Trophoblast cell (in vitro differentiated cells and primary cell): ENCODE measurements around the gene C10orf120.
A peak's percentile ranks its signal among the peaks of the same experiment; 100 is the strongest.

Source experiments
- DNase-seq, 2 donors: peaks; one replicate each; pipeline ENCODE4 v3.0.0-alpha.2; 2016
- H2AFZ ChIP-seq: 2 replicates; pipeline ENCODE4 v1.6.1; 2013; ENCODE audit warnings: low read length, moderate library complexity, mild to moderate bottlenecking; ENCODE audit not compliant: insufficient read depth, poor library complexity
- H2AK5ac ChIP-seq: 2 replicates; pipeline ENCODE4 v1.6.1; 2013; ENCODE audit warnings: mild to moderate bottlenecking, low read length
- H2BK120ac ChIP-seq: 2 replicates; pipeline ENCODE4 v1.6.1; 2013; ENCODE audit warnings: low read length, mild to moderate bottlenecking, moderate library complexity; ENCODE audit not compliant: insufficient read depth, poor library complexity
- H2BK12ac ChIP-seq: 2 replicates; pipeline ENCODE4 v1.6.1; 2013; ENCODE audit warnings: mild to moderate bottlenecking, low read length, moderate library complexity
- H2BK5ac ChIP-seq: 2 replicates; pipeline ENCODE4 v1.6.1; 2013; ENCODE audit warnings: low read length, low read depth, moderate library complexity, mild to moderate bottlenecking; ENCODE audit not compliant: poor library complexity
- H3K14ac ChIP-seq: 2 replicates; pipeline ENCODE4 v1.6.1; 2013; ENCODE audit warnings: mild to moderate bottlenecking, low read length
- H3K18ac ChIP-seq: 2 replicates; pipeline ENCODE4 v1.6.1; 2013; ENCODE audit warnings: mild to moderate bottlenecking, low read length
- H3K23ac ChIP-seq: 2 replicates; pipeline ENCODE4 v1.6.1; 2013; ENCODE audit warnings: low read length
- H3K27ac ChIP-seq: 2 replicates; pipeline ENCODE4 v1.5.1; 2013; ENCODE audit warnings: low read depth, mild to moderate bottlenecking, inconsistent platforms, low read length, moderate library complexity
- H3K27me3 ChIP-seq: 2 replicates; pipeline ENCODE4 v1.6.1; 2013; ENCODE audit warnings: inconsistent platforms, mild to moderate bottlenecking, low read length, moderate library complexity; ENCODE audit not compliant: insufficient read depth
- H3K36me3 ChIP-seq, 2 experiments: 1 replicate in 1 of 2; 2 replicates in 1 of 2; pipeline ENCODE4 v1.6.1; 2013; ENCODE audit warnings: low read length in 2 of 2, mild to moderate bottlenecking in 2 of 2, moderate library complexity in 1 of 2; ENCODE audit not compliant: insufficient read depth in 2 of 2, control insufficient read depth in 1 of 2
- H3K4ac ChIP-seq: 2 replicates; pipeline ENCODE4 v1.6.1; 2013; ENCODE audit warnings: low read depth, mild to moderate bottlenecking, low read length, moderate library complexity
- H3K4me1 ChIP-seq, 2 experiments: 1 replicate in 1 of 2; 2 replicates in 1 of 2; pipeline ENCODE4 v1.6.1; 2013; ENCODE audit warnings: low read length in 2 of 2, mild to moderate bottlenecking in 2 of 2, moderate library complexity in 1 of 2; ENCODE audit not compliant: insufficient read depth in 2 of 2, control insufficient read depth in 1 of 2
- H3K4me2 ChIP-seq: 2 replicates; pipeline ENCODE4 v1.6.1; 2013; ENCODE audit warnings: inconsistent platforms, mild to moderate bottlenecking, low read length, moderate library complexity
- H3K4me3 ChIP-seq: 2 replicates; pipeline ENCODE4 v1.5.1; 2013; ENCODE audit warnings: mild to moderate bottlenecking, low read depth, low read length, inconsistent platforms
- H3K79me1 ChIP-seq: one replicate; pipeline ENCODE4 v1.6.1; 2013; ENCODE audit warnings: low read length
- H3K79me2 ChIP-seq: 2 replicates; pipeline ENCODE4 v1.6.1; 2013; ENCODE audit warnings: low read length, mild to moderate bottlenecking; ENCODE audit not compliant: control insufficient read depth, insufficient read depth, poor library complexity
- H3K9ac ChIP-seq: 2 replicates; pipeline ENCODE4 v1.6.1; 2013; ENCODE audit warnings: mild to moderate bottlenecking, low read length
- H3K9me3 ChIP-seq: 2 replicates; pipeline ENCODE4 v1.6.1; 2013; ENCODE audit warnings: low read depth, mild to moderate bottlenecking, control low read depth, inconsistent platforms, low read length; ENCODE audit not compliant: insufficient read depth
- H4K12ac ChIP-seq: 2 replicates; pipeline ENCODE4 v1.6.1; 2013; ENCODE audit warnings: low read depth, mild to moderate bottlenecking, low read length, moderate library complexity
- H4K8ac ChIP-seq: 2 replicates; pipeline ENCODE4 v1.6.1; 2013; ENCODE audit warnings: low read depth, mild to moderate bottlenecking, low read length, moderate library complexity
- H4K91ac ChIP-seq: one replicate; pipeline ENCODE4 v1.6.1; 2013; ENCODE audit warnings: low read depth, mild to moderate bottlenecking, low read length, moderate library complexity
- WGBS: extraction: QIAGEN DNeasy Blood & Tissue Kit; methylation state at CpG from one replicate; pipeline ENCODE4 v1.1.7; 2013; ENCODE audit warnings: missing lambda C conversion rate; ENCODE audit not compliant: insufficient read length, insufficient coverage; ENCODE audit errors: extremely low coverage; 5-methylcytosine and 5-hydroxymethylcytosine counted together

The C10orf120 gene

DNA sequence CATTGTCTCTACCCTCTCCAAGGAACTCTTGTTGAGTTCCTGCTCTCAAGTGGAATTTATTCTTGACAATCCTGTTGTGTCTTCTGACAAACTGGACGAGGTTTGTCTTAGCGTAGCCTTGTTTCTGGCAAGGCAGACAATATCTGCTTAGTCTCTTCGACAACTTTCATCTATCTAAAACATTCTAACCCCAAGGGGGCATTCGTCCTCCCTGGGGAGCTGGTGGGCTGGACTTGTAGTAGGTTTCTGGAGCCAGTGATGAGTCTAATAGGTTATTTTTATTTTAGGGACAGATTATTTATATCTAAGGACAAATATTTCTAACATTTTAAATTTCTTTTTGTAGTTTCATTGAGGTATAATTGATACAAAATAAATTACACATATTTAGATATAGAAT, 7.3 kb upstream of the C10orf120 start:
- WGBS = no CpG with 5 or more reads among the region's 4 CpGs
- Histone ChIP-seq H3K4me2 (no peak overlapping the region), H2BK5ac (no peak overlapping the region), H3K9me3 (peaks cover 2% of the 10 kb centered on the region), H3K4ac (no peak overlapping the region), H2AK5ac (no peak overlapping the region), H2AFZ (no peak overlapping the region), H2BK12ac (no peak overlapping the region), H3K79me2 (no peaks in the 10 kb centered on the region), H4K91ac (no peak overlapping the region), H2BK120ac (no peak overlapping the region), H3K79me1 (no peaks in the 10 kb centered on the region), H3K4me1 (no peaks in the 10 kb centered on the region), H3K18ac (no peak overlapping the region), H3K23ac (no peak overlapping the region), H3K4me3 (no peak overlapping the region), H3K27me3 (no peaks in the 10 kb centered on the region), H4K12ac (no peak overlapping the region), H3K14ac (no peak overlapping the region), H3K9ac (no peak overlapping the region), H3K27ac (no peak overlapping the region), H4K8ac (no peak overlapping the region), H3K36me3 (no peaks in the 10 kb centered on the region)
- DNase-seq = no peak

DNA sequence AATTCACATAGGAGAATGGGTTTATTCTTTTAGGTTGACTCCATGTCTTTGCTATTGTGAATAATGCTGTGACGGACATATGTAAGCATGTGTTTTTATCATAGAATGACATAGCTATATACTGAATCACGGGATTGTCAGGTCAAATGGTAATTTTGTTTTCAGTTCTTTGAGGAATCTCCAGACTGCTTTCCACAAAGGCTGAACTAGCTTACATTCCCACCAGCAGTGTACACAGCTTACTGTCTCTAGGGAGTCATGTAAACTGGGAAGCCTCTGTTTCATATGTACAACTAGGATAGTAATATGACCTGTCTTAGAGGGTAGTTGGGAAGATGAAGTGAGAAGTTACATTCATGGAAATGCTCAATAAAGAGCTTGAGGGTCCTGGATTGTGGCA, 6.8 kb upstream of the C10orf120 start:
- no peak overlapping the region for H2AFZ ChIP-seq
- H3K14ac ChIP-seq = no peak overlapping the region
- no CpG with 5 or more reads among the region's 2 CpGs for WGBS

DNA sequence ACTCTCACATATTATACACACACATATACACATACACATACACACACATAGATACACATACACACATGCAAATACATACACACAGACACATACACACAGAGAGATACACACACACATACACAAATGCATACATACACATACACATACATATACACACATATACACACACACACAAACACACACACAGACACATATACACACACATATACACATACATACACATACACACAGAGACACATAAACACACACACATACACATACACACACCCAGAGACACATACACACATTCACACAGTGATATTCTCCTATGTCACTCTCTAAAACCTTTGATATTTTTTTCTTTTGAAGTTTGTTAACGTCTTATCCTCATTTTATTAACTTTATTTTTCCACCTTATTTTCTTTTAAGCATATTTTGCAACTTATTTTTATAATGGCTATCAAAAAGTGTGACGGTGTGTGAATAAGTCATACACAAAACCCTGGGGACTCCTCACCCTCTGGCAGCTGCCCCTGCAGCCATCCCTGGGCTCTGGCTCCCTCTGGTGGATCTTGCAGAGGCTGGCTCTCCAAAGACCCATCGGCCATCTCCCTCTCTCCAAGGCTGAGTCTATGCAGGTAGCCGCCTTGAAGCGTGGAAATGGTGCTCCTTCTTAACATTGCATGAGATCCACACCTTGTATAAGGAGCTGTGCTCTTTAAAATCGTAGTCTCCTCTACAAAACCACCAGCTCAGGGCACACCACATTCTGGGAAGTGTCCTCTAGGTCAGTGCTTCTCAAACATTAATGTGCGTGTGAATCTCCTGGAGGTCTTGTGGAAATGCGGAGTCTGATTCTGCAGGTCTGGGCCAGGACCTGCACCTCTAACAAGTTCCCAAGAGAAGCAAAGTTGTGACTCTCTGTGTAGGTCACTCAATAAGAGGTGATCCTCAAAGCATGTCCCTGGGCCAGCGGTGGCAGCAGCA, 4.1 kb upstream of the C10orf120 start:
- Histone ChIP-seq H3K27me3 (no peaks in the 10 kb centered on the region), H4K12ac (no peak overlapping the region), H4K91ac (no peak overlapping the region), H2AFZ (no peak overlapping the region), H3K79me2 (no peaks in the 10 kb centered on the region), H3K23ac (no peak overlapping the region), H2BK12ac (no peak overlapping the region), H3K14ac (no peak overlapping the region), H2BK120ac (no peak overlapping the region), H3K9me3 (no peaks in the 10 kb centered on the region), H3K9ac (no peak overlapping the region), H3K4me1 (no peaks in the 10 kb centered on the region), H2AK5ac (no peak overlapping the region), H3K18ac (no peak overlapping the region), H3K4me2 (no peak overlapping the region), H3K4ac (no peak overlapping the region), H2BK5ac (no peak overlapping the region), H3K4me3 (no peak overlapping the region), H3K27ac (no peak overlapping the region), H3K36me3 (no peaks in the 10 kb centered on the region), H4K8ac (no peak overlapping the region), H3K79me1 (no peaks in the 10 kb centered on the region)
- no CpG with 5 or more reads among the region's 9 CpGs for WGBS
- DNase-seq = peak; percentile 66 to 81

More for the DNA sequence above, 6.8 kb upstream of the C10orf120 start:
- Histone ChIP-seq H3K9ac (no peak overlapping the region), H3K79me2 (no peaks in the 10 kb centered on the region), H3K4me3 (no peak overlapping the region), H3K27me3 (no peaks in the 10 kb centered on the region), H4K12ac (no peak overlapping the region), H2BK12ac (no peak overlapping the region), H3K4me2 (no peak overlapping the region), H4K8ac (no peak overlapping the region), H3K4ac (no peak overlapping the region), H3K9me3 (no peaks in the 10 kb centered on the region), H2AK5ac (no peak overlapping the region), H2BK120ac (no peak overlapping the region), H2BK5ac (no peak overlapping the region), H3K18ac (no peak overlapping the region), H3K27ac (no peak overlapping the region), H3K23ac (no peak overlapping the region), H4K91ac (no peak overlapping the region), H3K4me1 (no peaks in the 10 kb centered on the region), H3K79me1 (no peaks in the 10 kb centered on the region), H3K36me3 (no peaks in the 10 kb centered on the region)
- DNase-seq = peak in 1 of 2 donors; percentile 60

DNA sequence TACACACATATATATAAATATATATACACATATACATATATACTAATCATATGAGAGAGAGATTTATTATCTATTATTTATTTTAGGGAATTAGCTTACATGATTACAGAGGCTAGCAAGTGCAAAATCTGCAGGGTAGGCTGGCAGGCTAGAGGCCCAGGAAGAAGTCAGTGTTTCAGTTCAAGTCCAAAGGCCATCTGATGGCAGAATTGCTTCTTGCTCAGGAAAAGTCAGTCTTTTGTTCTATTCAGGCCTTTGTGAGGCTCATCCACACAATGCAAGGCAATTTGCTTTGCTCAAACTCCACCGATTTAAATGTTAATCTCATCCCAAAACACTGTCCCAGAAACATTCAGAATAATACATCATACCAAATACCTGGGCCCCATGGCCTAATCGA, 2.6 kb upstream of the C10orf120 start:
- Histone ChIP-seq H2BK12ac (no peak overlapping the region), H3K14ac (no peak overlapping the region), H3K23ac (no peak overlapping the region), H4K12ac (no peak overlapping the region), H2BK5ac (no peak overlapping the region), H2BK120ac (no peak overlapping the region), H4K91ac (no peak overlapping the region), H3K79me2 (no peaks in the 10 kb centered on the region), H3K4ac (no peak overlapping the region), H3K9me3 (no peaks in the 10 kb centered on the region), H3K4me2 (no peak overlapping the region), H3K36me3 (no peaks in the 10 kb centered on the region), H3K4me1 (no peaks in the 10 kb centered on the region), H3K4me3 (no peak overlapping the region), H4K8ac (no peak overlapping the region), H3K79me1 (no peaks in the 10 kb centered on the region), H2AK5ac (no peak overlapping the region), H2AFZ (no peak overlapping the region), H3K18ac (no peak overlapping the region), H3K27me3 (no peaks in the 10 kb centered on the region), H3K27ac (no peak overlapping the region), H3K9ac (no peak overlapping the region)
- no CpG with 5 or more reads among the region's 2 CpGs for WGBS
- DNase-seq = no peak
